T47D (cell line): ENCODE results near the gene GDF9.

Experiments used
- DNase-seq, 2 experiments: peaks; one replicate each; pipeline versions ENCODE4 v3.0.0 to v3.0.0-alpha.2; 2011 to 2012; ENCODE audit warnings: low read depth in 1 of 2, low spot score in 1 of 2
- JUND ChIP-seq: IDR thresholded peaks from 2 replicates; pipeline ENCODE4 v1.6.1; 2012; ENCODE audit warnings: low read depth
- in situ Hi-C: cut with HindIII; loops from 2 replicates; pipeline ENCODE4 v1.10.0; 2016; ENCODE audit warnings: low sequenced_read_pairs, low pct_unique_long_range_greater_than_20kb

Gene GDF9

GRCh38 chr5:132816554-132816953 is 49.7 kb downstream of the GDF9 start:
- in situ Hi-C loops: no loop called here
- no peak for DNase-seq
- no peak for TF ChIP-seq JUND

- no peak for DNase-seq
- no peak for TF ChIP-seq JUND
- in situ Hi-C loops: no loop called here
Measured at GRCh38 chr5:132816083-132816482, 50.2 kb downstream of the GDF9 start.

GRCh38 chr5:132815454-132815853 is 50.8 kb downstream of the GDF9 start:
- TF ChIP-seq JUND: no peak
- DNase-seq: no peak
- in situ Hi-C loops: no loop called here

GRCh38 chr5:132814503-132815294 is 51.6 kb downstream of the GDF9 start:
- in situ Hi-C loops: no loop called here
- TF ChIP-seq JUND: no peak
- DNase-seq: peak in 1 of 2 experiments; percentile 66

GRCh38 chr5:132813599-132814502 is 52.4 kb downstream of the GDF9 start:
- no peak for TF ChIP-seq JUND
- peak; percentile 64 to 78 for DNase-seq
- in situ Hi-C loops: no loop called here

- peak; percentile 78 to 84 for DNase-seq
- in situ Hi-C loops: no loop called here
- no peak for TF ChIP-seq JUND
Measured at GRCh38 chr5:132812781-132813598, 53.3 kb downstream of the GDF9 start, which contains the start of gene SOWAHA. Gene SOWAHA (plus strand): TSS chr5:132813302. CDS start chr5:132813622, 320 bp downstream.

GRCh38 chr5:132812123-132812765 is 54.0 kb downstream of the GDF9 start:
- in situ Hi-C loops: no loop called here
- peak in 1 of 2 experiments; percentile 30 for DNase-seq
- TF ChIP-seq JUND: no peak
